MM.1S (cell line): Measurements from ENCODE around the gene GAS7.

Experiments used
- DNase-seq: peaks from one replicate; pipeline ENCODE4 v3.0.0-alpha.2; 2015
- H2AFZ ChIP-seq: fragments of 300-600 bp; sonication (generic); 2 replicates; pipeline ENCODE4 v1.6.0; 2016; ENCODE audit warnings: antibody characterized with exemption, low read length
- H3F3A ChIP-seq: fragments of 300-600 bp; sonication (generic); 2 replicates; pipeline ENCODE4 v1.6.1; 2016; ENCODE audit warnings: mild to moderate bottlenecking, antibody characterized with exemption, low read length, moderate library complexity, mixed read lengths; ENCODE audit not compliant: insufficient read depth
- H3K27ac ChIP-seq: fragments of 300-600 bp; sonication (generic); 2 replicates; pipeline ENCODE4 v1.5.1; 2016; ENCODE audit warnings: mild to moderate bottlenecking, low read length
- H3K27me3 ChIP-seq: fragments of 300-600 bp; sonication (generic); replicated peaks from 2 replicates; pipeline ENCODE4 v1.6.0; 2016; ENCODE audit warnings: low read length; ENCODE audit not compliant: insufficient read depth
- H3K36me3 ChIP-seq: fragments of 300-600 bp; sonication (generic); replicated peaks from 2 replicates; pipeline ENCODE4 v1.6.1; 2016; ENCODE audit warnings: mild to moderate bottlenecking, low read length, mixed read lengths; ENCODE audit not compliant: insufficient read depth
- H3K4me1 ChIP-seq: fragments of 300-600 bp; sonication (generic); 2 replicates; pipeline ENCODE4 v1.6.1; 2016; ENCODE audit warnings: low read length, mixed read lengths
- H3K4me2 ChIP-seq: fragments of 300-600 bp; sonication (generic); 2 replicates; pipeline ENCODE4 v1.6.0; 2016; ENCODE audit warnings: low read depth, low read length
- H3K4me3 ChIP-seq: fragments of 300-600 bp; sonication (generic); 2 replicates; pipeline ENCODE4 v1.5.1; 2016; ENCODE audit warnings: low read length, mixed read lengths
- H3K79me2 ChIP-seq: fragments of 300-600 bp; sonication (generic); 2 replicates; pipeline ENCODE4 v1.6.1; 2016; ENCODE audit warnings: mixed run types, low read length, mixed read lengths
- H3K9ac ChIP-seq: fragments of 300-600 bp; sonication (generic); 2 replicates; pipeline ENCODE4 v1.6.1; 2016; ENCODE audit warnings: low read length, mixed read lengths
- H3K9me2 ChIP-seq: fragments of 300-600 bp; sonication (generic); replicated peaks from 2 replicates; pipeline ENCODE4 v1.6.1; 2016; ENCODE audit warnings: mild to moderate bottlenecking, low read length, mixed read lengths; ENCODE audit not compliant: insufficient read depth
- H3K9me3 ChIP-seq: fragments of 300-600 bp; sonication (generic); replicated peaks from 2 replicates; pipeline ENCODE4 v1.6.1; 2016; ENCODE audit warnings: mild to moderate bottlenecking, low read length, mixed read lengths; ENCODE audit not compliant: insufficient read depth
- H4K20me1 ChIP-seq: fragments of 300-600 bp; sonication (generic); 2 replicates; pipeline ENCODE4 v1.6.1; 2016; ENCODE audit warnings: mild to moderate bottlenecking, low read length, moderate library complexity, mixed read lengths; ENCODE audit not compliant: insufficient read depth
- EZH2 ChIP-seq: fragments of 300-600 bp; sonication (generic); optimal IDR thresholded peaks from 2 replicates; pipeline ENCODE3; 2017; ENCODE audit warnings: low read depth, mild to moderate bottlenecking, antibody characterized with exemption, low read length, mixed read lengths
- EZH2phosphoT487 ChIP-seq: fragments of 300-600 bp; sonication (generic); IDR thresholded peaks from 2 replicates; pipeline ENCODE4 v1.6.1; 2018; ENCODE audit warnings: antibody characterized with exemption, low read length
- TF ChIP-seq, protein P1 (sequence below): fragments of 300-600 bp; sonication (generic); IDR thresholded peaks from 2 replicates; pipeline ENCODE4 v1.5.1; 2016; ENCODE audit warnings: antibody characterized with exemption, low read length, mixed read lengths

Gene GAS7

GRCh38 chr17:10061111-10061845 lies 137.1 kb downstream of the GAS7 start:
- H3K4me1 ChIP-seq: peaks cover 10% of the 10 kb centered on the region; the same call in 1 of the 2 replicates
- H3K9me2 ChIP-seq: no peaks in the 10 kb centered on the region
- no peak overlapping the region for H2AFZ ChIP-seq
- H3K4me3 ChIP-seq: no peak overlapping the region
- no peak overlapping the region for H3K27ac ChIP-seq
- peaks cover 24% of the 10 kb centered on the region for H3K27me3 ChIP-seq
- no peaks in the 10 kb centered on the region for H3F3A ChIP-seq
- H4K20me1 ChIP-seq: no peaks in the 10 kb centered on the region
- H3K36me3 ChIP-seq: no peaks in the 10 kb centered on the region
- TF ChIP-seq, protein P1, sequence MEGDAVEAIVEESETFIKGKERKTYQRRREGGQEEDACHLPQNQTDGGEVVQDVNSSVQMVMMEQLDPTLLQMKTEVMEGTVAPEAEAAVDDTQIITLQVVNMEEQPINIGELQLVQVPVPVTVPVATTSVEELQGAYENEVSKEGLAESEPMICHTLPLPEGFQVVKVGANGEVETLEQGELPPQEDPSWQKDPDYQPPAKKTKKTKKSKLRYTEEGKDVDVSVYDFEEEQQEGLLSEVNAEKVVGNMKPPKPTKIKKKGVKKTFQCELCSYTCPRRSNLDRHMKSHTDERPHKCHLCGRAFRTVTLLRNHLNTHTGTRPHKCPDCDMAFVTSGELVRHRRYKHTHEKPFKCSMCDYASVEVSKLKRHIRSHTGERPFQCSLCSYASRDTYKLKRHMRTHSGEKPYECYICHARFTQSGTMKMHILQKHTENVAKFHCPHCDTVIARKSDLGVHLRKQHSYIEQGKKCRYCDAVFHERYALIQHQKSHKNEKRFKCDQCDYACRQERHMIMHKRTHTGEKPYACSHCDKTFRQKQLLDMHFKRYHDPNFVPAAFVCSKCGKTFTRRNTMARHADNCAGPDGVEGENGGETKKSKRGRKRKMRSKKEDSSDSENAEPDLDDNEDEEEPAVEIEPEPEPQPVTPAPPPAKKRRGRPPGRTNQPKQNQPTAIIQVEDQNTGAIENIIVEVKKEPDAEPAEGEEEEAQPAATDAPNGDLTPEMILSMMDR: no peak
- TF ChIP-seq EZH2phosphoT487: no peak
- no peak for TF ChIP-seq EZH2
- no peak overlapping the region for H3K4me2 ChIP-seq
- no peak overlapping the region for H3K9ac ChIP-seq
- no peaks in the 10 kb centered on the region for H3K79me2 ChIP-seq
- no peaks in the 10 kb centered on the region for H3K9me3 ChIP-seq
- DNase-seq: no peak

DNA sequence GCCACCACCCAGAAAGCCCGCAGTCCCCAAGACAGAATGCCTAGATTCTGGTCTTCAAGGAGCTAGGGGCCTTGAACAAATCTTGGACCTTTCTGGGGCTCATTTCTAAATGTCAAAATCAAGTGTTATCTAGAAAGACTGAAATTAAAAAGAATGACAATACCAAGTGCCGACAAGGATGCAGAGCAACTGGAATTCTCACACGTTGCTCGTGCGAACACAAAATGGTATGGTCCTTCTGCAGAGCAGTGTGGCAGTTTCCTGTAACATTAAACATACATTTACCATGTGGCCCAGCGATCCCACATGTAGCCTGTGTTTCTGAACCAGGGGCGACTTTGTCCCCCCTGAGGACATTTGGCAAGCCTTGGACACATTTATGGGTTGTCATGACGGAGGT lies 137.9 kb downstream of the GAS7 start:
- no peak for DNase-seq
- H3K4me1 ChIP-seq: peaks cover 10% of the 10 kb centered on the region; the same call in 1 of the 2 replicates
- H3K9ac ChIP-seq: no peak overlapping the region
- TF ChIP-seq EZH2phosphoT487: no peak
- no peak for TF ChIP-seq EZH2
- TF ChIP-seq, protein P1: no peak
- H3K9me2 ChIP-seq: no peaks in the 10 kb centered on the region
- H3K79me2 ChIP-seq: no peaks in the 10 kb centered on the region
- no peaks in the 10 kb centered on the region for H3K9me3 ChIP-seq
- H3K27ac ChIP-seq: no peak overlapping the region
- no peaks in the 10 kb centered on the region for H3K36me3 ChIP-seq
- peaks cover 24% of the 10 kb centered on the region for H3K27me3 ChIP-seq
- no peak overlapping the region for H2AFZ ChIP-seq
- no peaks in the 10 kb centered on the region for H4K20me1 ChIP-seq
- H3K4me2 ChIP-seq: no peak overlapping the region
- no peaks in the 10 kb centered on the region for H3F3A ChIP-seq
- H3K4me3 ChIP-seq: no peak overlapping the region

- no peak overlapping the region for H2AFZ ChIP-seq
- peaks cover 24% of the 10 kb centered on the region for H3K27me3 ChIP-seq
- H3K4me1 ChIP-seq: peaks cover 10% of the 10 kb centered on the region; the same call in 1 of the 2 replicates
These were observed 138.7 kb downstream of the GAS7 start for GRCh38 chr17:10059684-10060211.

More at GRCh38 chr17:10059684-10060211, 138.7 kb downstream of the GAS7 start:
- Histone ChIP-seq H3F3A (no peaks in the 10 kb centered on the region), H3K79me2 (no peaks in the 10 kb centered on the region), H3K4me3 (no peak overlapping the region), H3K9ac (no peak overlapping the region), H3K36me3 (no peaks in the 10 kb centered on the region), H4K20me1 (no peaks in the 10 kb centered on the region), H3K9me3 (no peaks in the 10 kb centered on the region), H3K9me2 (no peaks in the 10 kb centered on the region), H3K27ac (no peak overlapping the region), H3K4me2 (no peak overlapping the region; the same call in 1 of the 2 replicates)
- DNase-seq: peak; percentile 52
- TF ChIP-seq EZH2phosphoT487 (no peak), EZH2 (no peak)
- TF ChIP-seq, protein P1: no peak
